ENCODE data around the gene FAM133A.

GRCh38 chrX:93673869-93674271, at the start of gene FAM133A:
- TF ChIP-seq CTCF (conservative IDR thresholded peaks at IDR 0.05; ENCODE audit: low read depth, low read length) (no peak), EZH2 (IDR thresholded peaks at IDR 0.05; ENCODE audit: low read length, unreplicated experiment) (no peak), EZH2phosphoT487 (IDR thresholded peaks at IDR 0.05; ENCODE audit: borderline replicate concordance, low read length) (no peak)
